HG03280 (cell line): ENCODE measurements around the gene FGFR3.
"Not testable (repeated sequence)": the region's sequence is repeated elsewhere in the genome, so short reads cannot be mapped to it uniquely, and the experiment has no call there.

Experiments
- ATAC-seq: cut with Tn5 transposase; IDR thresholded peaks from one replicate; pipeline ENCODE4 v1.9.1; 2021; ENCODE audit warnings: mild to moderate bottlenecking, moderate library complexity; ENCODE audit not compliant: unreplicated experiment

FGFR3 gene

DNA sequence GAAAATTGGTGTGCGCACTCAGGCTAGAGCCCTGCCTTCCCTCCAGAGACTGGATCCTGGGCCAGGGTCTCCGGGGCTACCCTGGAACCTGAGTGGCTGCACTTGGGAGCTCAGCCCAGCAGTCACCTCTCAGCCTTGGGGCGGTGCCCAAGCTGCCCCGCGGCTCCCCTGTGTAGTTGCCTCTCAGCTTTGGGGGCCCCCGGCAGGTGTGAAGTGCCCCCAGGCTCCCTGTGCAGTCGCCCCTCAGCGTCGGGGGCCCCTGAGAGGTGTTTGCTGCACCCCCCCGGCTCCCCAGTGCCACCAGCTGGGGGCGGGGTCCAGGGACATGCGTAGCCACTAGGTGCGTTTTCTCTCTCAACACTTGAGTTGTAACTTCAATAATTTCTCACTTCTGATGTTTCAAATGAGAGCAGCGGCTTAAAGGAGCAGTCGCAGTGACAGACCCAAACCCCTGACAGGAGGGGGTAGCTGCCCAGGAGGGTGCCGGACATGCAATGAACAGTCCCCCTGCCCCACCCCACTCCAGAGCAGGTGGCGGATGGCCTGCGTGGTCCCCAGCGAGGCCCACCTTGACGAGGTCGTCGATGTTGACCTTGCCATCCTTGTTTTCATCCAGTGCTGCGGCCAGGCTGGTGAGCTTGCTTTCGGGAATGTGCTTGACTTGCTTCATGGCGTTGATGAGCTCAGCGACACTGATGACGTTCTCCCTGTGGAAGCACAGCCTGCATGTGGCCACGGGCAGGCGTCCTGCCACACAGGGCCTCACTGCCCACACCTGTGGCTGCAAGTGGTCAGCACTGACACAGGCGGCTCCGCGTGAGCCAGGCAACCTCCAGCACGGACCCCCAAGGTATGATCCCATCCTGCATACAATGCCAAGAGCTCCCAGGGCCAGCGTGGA is 22.3 kb downstream of the FGFR3 start:
- no peak for ATAC-seq

DNA sequence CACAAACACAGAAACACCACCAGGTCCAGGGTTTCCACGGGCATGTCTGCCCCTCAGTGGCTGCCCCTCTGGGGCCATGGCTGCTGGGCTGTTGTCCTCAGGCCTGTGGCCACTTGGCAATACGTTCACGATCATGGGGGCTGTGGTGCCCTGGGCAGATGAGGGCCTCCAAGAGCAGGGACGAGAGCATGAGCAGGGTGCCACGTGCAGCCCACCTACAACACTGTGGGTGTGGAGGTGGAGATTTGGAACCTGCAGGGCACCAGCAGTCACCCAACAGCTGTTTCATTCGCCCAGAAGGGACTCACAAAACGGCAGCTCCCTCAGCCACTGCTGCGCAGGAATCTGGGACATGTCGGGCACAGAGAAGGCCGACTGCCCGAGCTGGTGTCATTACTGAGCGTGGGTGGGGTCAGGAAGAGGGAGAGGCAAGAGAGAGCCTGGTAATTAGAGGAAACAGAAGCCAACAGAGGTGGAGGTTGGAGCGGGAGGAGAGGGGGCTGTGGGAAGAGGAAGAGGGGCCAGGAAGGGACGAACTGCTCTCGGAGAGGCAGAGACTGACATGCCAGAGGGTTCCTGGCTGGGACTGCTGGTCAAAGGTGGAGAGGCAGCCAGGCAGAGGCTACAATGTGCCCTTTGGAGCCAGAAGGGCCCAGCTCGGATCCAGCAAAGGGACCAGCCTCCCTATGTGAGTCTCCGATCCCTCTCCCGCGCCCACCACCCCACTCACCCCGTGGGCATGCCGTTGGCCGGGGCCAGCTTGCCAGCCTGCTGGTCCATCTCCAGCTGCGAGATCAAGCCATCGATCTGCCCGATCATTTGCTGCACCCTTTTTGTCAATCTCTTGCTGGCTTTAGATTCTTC is 23.1 kb downstream of the FGFR3 start:
- ATAC-seq: no peak

DNA sequence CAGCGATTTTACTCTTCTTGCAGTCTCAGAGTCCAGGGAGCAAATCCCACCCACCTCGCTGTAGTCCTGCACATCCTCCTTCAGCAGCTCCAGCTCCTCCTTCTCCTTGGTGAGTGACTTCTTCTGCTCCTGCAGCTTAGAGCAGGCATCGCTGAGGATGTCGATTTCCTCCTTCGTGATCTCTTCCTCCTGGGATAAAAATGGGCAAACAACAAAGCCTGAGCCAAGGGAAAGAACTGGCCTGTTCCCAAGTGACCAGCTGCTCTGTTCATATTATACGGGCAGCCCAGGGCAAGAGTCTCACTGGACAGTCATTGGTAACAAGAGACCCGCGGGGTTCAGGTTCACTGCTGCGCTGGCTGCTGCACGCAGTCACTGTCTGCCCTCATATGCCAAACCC is 26.2 kb downstream of the FGFR3 start:
- no peak for ATAC-seq

DNA sequence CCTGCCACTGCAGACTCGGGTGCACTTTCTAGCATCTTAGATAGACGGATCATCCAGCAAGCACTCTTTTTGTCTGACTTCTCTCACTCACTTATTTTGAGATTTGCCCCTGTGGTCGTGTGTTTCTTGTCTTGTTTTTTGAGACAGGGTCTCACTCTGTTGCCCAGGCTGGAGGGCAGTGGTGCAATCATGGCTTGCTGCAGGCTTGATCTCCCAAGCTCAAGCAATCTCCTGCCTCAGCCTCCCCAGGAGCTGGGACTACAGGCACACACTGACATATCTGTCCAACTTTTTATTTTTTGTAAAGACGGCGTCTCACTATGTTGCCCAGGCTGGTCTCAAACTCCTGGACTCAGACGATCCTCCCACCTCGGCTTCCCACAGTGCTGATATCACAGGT is 26.7 kb downstream of the FGFR3 start:
- no peak for ATAC-seq

DNA sequence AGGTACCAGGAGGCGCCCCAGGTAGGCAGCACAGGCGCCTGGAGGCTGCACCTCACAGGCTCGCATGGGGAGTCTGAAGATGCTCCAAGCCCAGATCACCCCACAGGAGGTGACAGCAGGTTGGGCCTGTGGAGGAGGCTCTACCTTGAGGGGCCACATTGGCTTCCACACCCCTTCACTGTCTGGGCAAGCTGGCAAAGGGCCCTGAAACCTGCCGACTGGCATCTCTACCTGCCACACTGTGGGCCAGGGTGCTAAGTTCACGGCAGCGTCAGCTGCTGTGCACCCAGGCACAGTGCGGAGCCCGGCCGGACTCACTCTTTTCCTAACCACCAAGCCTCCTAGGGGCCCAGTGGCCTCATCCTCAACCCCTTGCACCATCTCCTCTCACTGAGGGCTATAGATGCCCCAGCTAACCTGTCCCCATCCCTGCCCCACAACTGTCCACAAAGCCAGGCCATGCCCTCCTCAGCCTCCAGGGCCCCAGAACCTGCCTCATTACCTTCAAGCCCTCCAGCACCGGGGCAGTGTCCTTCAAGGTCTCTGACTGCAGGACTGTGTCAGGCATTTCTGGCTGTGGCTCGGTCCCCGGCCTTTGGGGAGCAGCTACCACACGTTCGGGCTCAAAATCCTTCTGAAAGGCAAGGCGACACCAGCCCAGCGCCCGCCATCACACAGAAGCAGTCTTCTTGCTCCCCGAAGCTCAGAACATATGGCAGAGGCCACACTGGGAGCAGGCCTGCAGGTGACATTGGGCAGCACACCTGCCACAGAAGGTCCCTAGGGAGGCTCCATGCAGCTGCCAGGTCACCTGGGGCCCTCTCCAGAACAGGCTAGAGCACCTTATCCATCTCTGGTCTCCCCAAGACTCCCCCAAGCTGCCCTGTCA is 28.8 kb downstream of the FGFR3 start:
- ATAC-seq: no peak

DNA sequence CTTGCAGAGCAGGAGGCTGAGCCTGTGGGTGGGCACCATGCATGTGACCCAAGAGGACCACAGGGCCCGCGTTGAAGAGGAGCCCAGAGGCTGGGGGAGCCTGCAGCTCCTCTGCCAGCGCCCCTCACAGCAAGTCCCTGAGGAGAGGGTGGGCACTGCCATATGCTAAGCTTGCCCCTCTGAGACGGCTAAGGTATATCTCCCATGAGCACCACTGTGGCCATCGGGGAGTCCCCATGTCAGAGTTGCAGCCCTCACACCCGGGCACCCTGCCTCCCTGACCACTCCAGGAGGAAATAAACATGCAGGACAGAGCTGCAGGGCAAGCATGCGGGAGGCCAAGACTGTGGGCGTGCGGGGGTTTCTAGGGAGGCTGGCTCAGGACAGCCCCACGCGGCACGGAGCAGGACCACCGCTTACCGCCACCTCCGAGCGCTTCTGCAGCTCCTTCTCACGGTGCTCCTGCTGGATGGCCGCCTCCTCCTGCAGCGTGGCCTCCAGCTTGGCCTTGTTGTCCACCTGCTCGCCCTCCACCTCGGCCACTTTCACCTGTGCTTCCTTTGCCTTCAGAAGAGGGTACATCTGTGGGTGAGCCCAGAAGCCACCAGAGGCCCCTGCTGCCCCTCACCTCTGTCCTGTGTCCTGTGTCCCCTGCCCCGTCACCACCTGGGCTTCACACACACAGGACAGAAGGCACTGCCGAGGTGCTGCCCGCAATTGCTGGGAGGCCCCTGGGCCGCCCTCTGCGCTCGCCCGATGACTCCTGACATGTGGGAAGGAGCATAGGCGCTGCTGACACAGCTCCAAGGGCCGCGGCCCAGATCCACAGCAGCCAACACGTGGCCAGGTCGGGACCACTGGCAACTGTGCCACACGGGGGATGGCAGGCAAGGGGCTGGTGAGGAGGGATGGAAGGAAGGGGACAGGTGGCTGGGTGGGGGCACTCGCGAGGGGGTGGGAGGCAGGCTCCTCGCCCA is 29.8 kb downstream of the FGFR3 start:
- ATAC-seq: no peak

DNA sequence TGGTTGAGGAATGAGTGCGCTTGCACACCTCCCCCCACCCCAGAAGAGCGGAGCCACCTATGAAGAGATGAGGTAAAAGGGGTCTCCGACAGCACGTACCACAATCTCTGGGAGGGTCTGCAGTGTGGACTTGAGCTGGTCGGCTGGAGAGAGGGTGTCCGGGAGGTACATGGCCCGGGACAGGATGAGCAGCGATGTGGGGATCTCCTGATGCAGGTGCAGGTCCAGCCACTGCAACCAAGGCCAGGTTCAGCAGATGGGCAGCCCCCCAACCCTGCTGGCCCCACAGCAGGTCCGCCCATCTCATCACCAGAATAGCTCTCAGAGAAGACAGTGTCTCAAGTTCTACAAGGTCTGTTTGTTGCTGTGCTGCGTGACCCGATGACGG is 30.4 kb downstream of the FGFR3 start:
- no peak for ATAC-seq

DNA sequence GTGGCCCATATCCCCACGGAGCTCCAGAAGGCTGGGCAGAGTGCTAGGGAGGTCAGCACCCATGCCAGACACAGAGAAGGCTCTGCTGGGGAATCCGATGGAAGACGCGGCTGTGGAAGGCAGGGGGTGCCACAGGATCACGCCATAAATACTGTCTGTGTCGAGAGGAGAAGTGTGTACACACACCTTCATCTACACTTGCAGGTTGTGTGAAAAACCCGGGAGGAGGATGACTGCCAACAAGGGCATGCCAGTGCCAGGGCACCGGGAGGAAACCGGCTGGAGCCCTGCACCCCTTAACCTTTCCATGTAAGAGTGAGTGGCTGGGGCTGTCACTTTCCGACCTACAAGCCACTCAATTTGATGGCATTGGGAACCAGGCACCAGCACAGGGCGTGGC is 31.7 kb downstream of the FGFR3 start:
- no peak for ATAC-seq

DNA sequence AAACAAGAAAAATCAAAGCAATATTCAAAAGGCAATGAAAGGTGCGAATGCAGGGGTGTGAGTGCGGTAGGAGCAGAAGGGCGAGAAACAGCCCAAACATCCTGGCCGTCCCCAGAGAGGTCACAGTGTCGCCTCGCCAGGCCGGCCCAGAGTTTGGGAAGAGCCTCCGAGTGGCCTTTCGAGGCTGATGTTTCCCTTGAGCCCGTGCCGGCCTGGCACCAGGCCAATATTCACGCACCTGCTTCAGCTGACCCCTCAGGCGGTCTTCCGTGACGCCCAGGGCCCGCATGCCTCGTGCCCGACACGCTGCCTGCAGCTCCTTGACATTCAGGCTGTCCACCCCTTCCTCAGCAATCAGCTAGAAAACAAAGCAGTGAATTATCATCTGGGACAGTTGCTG is 32.2 kb downstream of the FGFR3 start:
- ATAC-seq: no peak

DNA sequence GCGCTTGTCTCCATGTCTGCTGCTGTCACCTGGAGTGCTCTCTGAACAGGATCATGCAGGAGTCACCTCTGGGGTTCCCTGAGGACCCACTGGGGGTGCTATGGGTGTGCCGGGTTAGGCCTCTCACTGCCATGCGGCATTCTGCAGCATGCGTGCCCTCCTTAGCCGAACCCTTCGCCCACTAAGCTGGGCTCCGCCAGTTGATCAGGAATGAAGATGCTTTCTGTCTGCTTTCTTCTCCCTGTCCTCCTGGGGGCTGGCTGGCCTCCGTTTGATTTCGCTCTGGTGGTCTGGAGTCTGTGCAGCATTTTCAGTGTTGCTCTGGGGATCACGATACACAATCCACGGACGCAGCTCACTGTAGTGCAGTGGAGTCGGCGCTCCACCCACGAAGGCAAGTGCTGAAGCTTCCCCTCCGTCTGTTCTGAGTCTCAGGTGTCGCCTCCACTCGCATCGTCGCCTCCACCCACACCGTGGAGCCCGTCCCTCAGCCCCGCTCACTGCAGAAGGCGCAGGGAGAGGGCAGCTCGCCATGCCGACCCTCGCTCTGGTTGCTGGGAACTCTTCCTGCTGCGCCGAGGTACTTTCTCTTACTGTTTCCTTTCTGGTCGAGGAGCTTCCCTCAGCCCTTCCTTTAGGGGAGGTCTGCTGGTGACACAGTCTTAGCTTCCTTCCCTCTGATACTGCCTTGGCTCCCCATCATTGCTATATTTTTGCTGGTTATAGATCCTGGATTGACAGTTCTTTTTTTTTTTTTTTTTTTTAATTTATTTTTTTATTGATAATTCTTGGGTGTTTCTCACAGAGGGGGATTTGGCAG is 33.6 kb downstream of the FGFR3 start:
- no peak for ATAC-seq

DNA sequence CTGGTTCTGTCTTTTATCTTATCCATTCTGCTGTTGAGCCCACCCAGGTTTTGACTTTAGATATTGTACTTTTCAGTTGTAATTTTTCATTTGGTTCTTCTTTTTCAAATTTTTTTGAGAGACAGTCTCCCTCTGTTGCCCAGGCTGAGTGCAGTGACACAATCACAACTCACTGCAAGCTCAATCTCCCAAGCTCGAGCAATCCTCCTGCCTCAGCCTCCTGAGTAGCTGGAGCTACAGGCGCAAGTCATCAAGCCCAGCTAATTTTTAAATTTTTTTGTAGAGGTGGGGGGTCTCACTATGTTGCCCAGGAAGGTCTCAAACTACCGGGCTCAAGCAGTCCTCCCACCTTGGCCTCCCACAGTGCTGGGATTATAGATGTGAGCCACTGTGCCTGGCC is 37.1 kb downstream of the FGFR3 start:
- no peak for ATAC-seq

DNA sequence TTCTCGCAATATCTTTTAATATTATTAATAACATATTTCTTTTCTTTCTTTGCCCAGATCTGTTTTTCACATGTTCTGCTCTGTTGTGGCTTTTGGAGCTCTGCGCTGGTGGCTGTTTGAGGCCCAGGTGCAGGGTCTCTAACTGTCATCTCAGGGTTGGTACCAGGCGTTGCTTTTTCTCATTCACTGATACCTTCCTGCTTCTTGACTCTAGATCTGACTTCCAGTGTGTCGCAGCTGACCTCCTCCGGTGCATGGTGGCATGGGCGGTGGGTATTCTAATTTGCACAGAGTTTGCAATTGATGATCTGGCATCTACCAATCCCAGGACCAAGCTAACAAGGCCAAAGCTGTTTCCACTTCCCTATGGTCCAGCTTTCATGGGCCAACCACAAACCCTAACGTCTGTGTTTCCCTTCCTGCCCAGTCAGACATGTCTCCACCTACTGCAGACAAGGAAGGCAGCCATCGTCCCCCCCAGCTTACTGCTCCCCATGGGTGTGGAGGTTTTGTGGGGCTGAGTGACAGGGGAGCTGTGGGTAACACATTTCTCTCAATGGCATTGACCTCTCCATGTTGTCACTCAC is 37.6 kb downstream of the FGFR3 start:
- no peak for ATAC-seq

DNA sequence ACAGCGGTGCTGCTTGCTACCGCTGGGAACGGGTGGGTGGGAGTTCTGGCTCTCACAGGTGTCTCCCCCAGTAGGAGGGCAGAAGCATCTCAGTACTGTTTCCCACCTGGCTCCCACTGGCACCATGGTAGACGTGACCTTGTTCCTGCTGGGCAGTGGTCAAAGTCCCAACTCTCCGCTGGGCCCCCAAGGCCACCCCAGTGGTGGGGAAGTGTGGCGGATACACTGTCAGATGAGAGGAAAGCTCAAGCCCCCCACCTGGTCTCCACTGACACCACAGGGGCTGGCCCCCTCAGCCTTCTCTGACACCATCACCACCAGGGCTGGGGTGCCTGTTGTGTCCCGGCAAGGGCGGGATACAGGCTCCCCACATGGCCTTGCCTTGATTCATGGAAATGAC is 38.2 kb downstream of the FGFR3 start:
- ATAC-seq: no peak

DNA sequence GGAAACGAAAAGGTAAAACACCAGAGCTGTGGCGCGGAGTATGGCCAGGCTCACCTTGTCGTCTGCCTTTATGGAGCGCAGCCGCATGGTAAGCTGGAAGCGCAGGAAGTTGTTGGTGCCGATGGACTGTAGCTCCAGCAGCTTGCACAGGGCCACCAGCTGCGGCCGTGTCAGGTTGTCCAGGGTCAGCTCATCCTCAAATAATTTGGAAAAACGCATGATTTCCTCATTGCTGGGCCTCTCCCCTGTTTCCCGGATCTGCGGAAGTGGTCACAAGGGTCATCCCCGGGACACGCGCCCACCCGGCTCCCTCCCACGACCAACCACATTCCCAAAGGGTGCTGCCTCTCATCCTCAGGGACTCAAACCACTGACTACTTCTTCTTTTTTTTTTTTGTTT is 39.6 kb downstream of the FGFR3 start:
- ATAC-seq: no peak

DNA sequence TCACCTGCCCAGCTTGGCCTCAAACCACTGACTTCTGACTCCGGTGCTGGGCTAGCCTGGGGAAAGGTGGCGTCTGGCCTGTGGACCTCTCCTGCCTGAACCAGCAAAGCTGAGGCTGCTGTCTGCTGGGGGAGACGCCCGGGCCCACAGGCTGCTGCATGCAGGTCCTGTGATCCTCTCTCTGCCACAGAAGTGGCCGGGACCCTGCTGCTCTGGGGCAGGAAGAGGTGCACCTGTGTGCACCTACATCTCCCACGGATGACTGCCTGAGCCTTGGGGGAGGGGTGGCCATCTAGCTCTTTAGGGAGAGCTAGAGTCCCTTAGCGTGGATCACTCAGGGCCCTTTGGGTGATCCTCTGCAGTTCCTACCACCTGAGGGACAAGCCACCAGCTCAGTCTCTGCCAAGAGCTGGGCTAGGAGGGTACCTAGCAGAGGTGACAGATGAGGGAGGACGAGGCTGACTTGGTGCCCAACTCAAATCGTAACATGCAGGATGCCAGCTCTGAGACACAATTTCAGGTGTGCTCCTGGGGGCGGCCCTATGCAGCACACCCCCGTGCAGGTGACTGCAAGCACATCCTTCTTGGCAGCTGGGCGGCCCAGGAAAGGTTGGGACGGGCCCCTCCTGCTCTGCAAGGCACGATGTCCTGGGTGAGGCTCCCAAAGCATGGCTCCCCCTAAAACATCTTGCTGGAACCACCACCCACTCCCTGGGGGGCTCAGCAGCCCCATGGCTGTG is 40.4 kb downstream of the FGFR3 start:
- peak; percentile 7 for ATAC-seq

DNA sequence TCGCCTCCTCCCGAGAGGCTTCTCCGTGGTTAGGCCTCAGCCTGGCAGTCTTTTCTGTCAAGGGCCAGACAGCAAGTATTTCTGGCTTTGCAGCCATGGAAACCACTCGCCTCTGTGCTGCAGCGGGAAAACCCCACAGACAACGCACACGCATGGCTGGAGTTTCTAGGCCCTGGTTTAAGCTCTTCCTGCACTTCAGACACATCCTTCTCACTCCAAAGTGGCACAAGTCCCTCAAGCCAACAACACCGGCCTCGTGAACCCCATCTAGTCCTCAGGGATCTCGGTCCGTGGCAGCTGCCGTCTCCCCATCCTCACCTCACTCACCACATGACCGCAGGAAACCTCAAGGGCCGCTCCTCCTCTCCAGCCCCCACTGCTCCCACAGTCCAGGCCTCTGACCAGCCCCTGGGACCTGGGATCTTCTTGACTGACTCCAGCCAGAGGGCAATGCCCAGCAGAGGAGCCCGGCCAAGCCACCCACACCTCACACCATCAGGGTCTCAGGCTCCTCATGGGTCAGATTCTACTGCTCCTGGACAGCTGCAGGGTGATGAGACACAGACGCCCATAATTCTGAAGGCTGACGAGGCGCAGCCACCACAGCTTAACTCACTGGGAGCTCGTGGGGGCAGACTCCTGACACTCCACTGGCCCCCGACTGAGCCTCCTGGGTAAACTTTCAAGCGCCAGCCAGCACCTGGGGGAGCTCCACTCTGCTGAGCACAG is 41.1 kb downstream of the FGFR3 start:
- ATAC-seq: peak; percentile 64

DNA sequence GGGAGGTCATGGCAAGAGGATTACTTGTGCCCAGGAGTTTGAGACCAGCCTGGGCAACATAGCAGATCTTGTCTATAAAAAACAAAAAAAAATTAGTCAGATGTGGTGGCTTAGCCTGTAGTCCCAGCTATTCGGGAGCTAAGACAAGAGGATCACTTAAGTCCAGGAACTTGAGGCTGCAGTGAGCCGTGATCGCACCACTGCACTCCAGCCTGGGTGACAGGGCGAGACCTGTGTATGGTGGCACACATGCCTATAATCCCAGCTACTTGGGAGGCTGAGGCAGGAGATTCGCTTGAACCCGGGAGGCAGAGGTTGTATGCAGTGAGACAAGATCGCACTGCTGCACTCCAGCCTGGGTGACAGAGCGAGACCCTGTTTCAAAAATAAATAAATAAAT is 42.7 kb downstream of the FGFR3 start:
- not testable (repeated sequence) for ATAC-seq
